Ishikawa (cell line): ENCODE results near the gene DRGX.

ENCODE experiments used
- CEBPB ChIP-seq: IDR thresholded peaks from 2 replicates; pipeline ENCODE4 v1.6.1; 2012
- CREB1 ChIP-seq: IDR thresholded peaks from 2 replicates; pipeline ENCODE4 v1.6.1; 2012; ENCODE audit warnings: low read depth
- EGR1 ChIP-seq: IDR thresholded peaks from 2 replicates; pipeline ENCODE4 v1.6.1; 2012
- EP300 ChIP-seq: IDR thresholded peaks from 2 replicates; pipeline ENCODE4 v1.6.1; 2012; ENCODE audit warnings: borderline replicate concordance
- FOXM1 ChIP-seq: IDR thresholded peaks from 2 replicates; pipeline ENCODE4 v1.6.1; 2012; ENCODE audit warnings: low read depth, borderline replicate concordance
- NFIC ChIP-seq: IDR thresholded peaks from 2 replicates; pipeline ENCODE4 v1.6.1; 2012
- RAD21 ChIP-seq: IDR thresholded peaks from 2 replicates; pipeline ENCODE4 v1.6.1; 2012; ENCODE audit warnings: low read depth
- TAF1 ChIP-seq: IDR thresholded peaks from 2 replicates; pipeline ENCODE4 v1.6.1; 2012; ENCODE audit warnings: low read depth, mild to moderate bottlenecking
- TCF12 ChIP-seq: IDR thresholded peaks from 2 replicates; pipeline ENCODE4 v1.6.1; 2012; ENCODE audit warnings: low read depth
- TEAD4 ChIP-seq: IDR thresholded peaks from 2 replicates; pipeline ENCODE4 v1.6.1; 2012
- YY1 ChIP-seq: IDR thresholded peaks from 2 replicates; pipeline ENCODE4 v1.6.1; 2012; ENCODE audit warnings: low read depth
- ZBTB7A ChIP-seq: IDR thresholded peaks from 2 replicates; pipeline ENCODE4 v1.6.1; 2012; ENCODE audit warnings: low read depth
- TF ChIP-seq, protein P1 (sequence below): IDR thresholded peaks from 2 replicates; pipeline ENCODE4 v1.6.1; 2012; ENCODE audit warnings: low read depth, mild to moderate bottlenecking
- TF ChIP-seq, protein P2 (sequence below): IDR thresholded peaks from 2 replicates; pipeline ENCODE4 v1.6.1; 2012
- TF ChIP-seq, protein P3 (sequence below): IDR thresholded peaks from 2 replicates; pipeline ENCODE4 v1.6.1; 2012

DRGX gene

DNA sequence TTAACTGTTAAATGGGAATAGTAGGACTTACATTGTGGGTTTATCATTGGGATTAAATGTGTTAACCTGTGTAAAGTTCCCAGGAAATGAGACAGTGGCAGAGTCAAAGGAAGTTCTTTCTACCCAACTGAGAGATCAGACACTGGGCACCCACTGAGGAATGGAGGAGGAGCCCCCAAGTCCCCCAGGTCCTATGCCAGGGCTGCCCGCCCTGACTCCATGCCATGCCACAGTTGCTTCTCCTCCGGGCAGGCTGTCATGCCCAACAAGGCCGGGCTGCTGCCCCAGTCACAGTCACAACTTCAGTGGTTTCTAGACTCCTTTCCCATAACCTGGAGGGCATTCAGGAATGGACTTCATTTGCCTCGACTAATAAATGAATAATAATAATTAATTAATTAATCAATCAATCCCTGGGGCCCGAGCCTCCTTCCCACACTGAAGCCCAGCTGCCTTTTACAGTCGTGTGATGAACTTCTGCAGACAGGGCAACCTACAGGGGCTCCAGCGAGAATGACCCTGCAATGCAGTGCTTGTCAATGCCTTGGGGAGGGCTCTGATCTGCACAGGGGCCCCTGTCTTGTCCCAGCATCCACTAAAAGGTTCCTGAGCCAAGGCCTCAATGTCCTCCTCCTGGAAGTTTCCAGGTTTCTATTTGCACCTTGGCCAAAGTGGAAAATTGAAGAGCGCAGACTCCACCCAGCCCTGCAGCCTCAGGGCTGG, 32.4 kb downstream of the DRGX start:
- TF ChIP-seq CREB1 (no peak), ZBTB7A (no peak), TCF12 (no peak), YY1 (no peak)
- TF ChIP-seq, protein P1, sequence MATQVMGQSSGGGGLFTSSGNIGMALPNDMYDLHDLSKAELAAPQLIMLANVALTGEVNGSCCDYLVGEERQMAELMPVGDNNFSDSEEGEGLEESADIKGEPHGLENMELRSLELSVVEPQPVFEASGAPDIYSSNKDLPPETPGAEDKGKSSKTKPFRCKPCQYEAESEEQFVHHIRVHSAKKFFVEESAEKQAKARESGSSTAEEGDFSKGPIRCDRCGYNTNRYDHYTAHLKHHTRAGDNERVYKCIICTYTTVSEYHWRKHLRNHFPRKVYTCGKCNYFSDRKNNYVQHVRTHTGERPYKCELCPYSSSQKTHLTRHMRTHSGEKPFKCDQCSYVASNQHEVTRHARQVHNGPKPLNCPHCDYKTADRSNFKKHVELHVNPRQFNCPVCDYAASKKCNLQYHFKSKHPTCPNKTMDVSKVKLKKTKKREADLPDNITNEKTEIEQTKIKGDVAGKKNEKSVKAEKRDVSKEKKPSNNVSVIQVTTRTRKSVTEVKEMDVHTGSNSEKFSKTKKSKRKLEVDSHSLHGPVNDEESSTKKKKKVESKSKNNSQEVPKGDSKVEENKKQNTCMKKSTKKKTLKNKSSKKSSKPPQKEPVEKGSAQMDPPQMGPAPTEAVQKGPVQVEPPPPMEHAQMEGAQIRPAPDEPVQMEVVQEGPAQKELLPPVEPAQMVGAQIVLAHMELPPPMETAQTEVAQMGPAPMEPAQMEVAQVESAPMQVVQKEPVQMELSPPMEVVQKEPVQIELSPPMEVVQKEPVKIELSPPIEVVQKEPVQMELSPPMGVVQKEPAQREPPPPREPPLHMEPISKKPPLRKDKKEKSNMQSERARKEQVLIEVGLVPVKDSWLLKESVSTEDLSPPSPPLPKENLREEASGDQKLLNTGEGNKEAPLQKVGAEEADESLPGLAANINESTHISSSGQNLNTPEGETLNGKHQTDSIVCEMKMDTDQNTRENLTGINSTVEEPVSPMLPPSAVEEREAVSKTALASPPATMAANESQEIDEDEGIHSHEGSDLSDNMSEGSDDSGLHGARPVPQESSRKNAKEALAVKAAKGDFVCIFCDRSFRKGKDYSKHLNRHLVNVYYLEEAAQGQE, result no peak

DNA sequence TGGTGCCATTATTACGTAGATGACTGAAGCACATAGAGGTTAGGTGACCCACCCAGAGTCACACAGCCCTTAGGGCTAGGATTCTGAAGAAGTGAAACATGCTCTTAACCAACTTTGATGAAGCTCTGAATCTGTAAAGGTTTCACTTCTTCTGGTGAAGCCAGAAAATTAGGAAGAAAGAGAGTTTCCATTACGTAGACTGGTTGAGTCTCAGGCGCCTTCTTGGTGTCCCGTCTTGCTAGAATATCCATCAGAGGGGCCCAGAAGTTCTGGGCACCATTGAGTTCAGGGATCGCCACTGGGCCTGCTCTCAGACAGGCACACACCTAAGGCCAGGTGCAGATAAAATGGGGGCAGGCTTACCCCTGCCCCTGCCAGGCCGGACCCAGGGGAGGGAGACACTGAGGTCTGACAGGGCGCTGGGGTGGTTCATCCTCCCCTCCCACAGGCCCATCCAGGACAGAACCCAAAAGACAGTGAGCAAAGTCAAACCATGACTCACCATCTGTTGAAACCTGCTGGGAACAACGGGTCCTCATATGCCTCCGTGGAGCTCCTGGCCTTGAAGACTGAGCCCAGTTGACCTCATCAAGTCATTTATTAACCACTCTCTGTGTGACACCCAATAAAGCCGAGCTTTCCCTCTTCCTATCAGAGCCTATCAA, 33.2 kb downstream of the DRGX start:
- no peak for TF ChIP-seq NFIC
- TF ChIP-seq, protein P1, result no peak
- TF ChIP-seq, protein P2, sequence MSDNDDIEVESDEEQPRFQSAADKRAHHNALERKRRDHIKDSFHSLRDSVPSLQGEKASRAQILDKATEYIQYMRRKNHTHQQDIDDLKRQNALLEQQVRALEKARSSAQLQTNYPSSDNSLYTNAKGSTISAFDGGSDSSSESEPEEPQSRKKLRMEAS, result no peak
- no peak for TF ChIP-seq RAD21
- no peak for TF ChIP-seq EGR1
- TF ChIP-seq FOXM1, result no peak
- TF ChIP-seq ZBTB7A, result no peak
- TF ChIP-seq TAF1, result no peak
- no peak for TF ChIP-seq CEBPB

DNA sequence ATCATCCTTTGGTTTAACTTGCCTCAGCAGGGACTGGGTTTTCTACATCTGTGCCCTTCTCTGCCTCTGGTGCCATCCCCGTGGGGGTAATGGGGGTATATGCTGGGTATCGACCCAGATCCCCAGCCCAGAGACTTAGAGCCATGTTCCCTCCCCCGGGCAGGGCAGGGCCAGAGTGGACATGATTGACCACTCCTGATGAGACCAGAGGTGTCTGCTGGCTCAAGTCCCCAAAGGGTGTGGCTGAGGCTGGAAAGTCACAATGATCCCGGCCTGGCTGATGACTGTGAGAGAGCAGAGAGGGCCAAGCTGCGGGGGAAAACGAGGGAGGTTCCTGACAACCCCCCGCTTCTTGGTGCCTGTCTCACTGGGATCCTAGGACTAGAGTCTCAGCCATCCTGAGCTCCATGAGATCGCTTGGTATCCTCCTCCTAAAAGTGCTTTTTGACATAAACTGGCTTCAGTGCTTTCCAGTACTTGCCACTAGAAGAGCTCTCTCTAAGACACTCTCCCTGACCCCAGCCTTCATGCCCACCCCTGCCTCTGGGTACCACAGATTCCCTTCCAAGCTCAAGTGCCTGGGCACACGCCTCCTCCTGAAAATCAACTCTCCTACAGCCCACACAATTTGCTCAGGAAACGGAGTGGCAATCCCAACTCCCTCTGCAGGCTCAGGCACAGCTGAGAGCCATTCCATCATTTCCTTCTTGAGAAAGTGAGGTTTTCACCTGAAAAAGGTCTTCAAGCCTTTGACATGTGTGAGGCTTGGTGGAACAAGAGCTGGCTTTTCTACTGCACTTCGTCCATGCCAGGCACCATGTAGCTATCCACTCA, 33.9 kb downstream of the DRGX start:
- TF ChIP-seq TCF12, result no peak
- no peak for TF ChIP-seq YY1
- no peak for TF ChIP-seq NFIC
- TF ChIP-seq, protein P2, result no peak
- no peak for TF ChIP-seq EP300
- no peak for TF ChIP-seq ZBTB7A
- no peak for TF ChIP-seq RAD21
- TF ChIP-seq CREB1, result no peak
- TF ChIP-seq, protein P1, result no peak
- no peak for TF ChIP-seq CEBPB
- no peak for TF ChIP-seq TEAD4
- no peak for TF ChIP-seq TAF1
- TF ChIP-seq, protein P3, sequence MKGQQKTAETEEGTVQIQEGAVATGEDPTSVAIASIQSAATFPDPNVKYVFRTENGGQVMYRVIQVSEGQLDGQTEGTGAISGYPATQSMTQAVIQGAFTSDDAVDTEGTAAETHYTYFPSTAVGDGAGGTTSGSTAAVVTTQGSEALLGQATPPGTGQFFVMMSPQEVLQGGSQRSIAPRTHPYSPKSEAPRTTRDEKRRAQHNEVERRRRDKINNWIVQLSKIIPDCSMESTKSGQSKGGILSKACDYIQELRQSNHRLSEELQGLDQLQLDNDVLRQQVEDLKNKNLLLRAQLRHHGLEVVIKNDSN, result no peak
- no peak for TF ChIP-seq EGR1
- no peak for TF ChIP-seq FOXM1

DNA sequence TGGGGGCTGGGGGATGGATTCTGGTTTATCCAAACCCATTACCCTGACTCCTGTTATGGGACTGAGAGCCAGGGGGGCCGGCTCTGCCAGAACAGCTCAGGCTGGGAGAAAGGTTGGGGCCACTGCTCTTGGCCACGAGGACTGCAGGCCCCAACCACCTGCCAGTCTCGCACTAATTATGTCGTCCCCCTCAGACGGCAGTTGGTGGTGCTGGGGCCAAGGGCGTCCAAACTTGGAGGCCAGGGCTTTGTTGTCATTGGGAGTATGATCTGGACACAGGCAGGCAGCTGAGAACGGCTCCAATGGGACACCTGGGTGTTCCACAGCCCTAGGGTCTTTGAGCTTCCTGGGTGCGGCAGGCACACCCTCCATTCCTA, 34.7 kb downstream of the DRGX start:
- TF ChIP-seq, protein P2, result no peak
- TF ChIP-seq YY1 (no peak), EP300 (no peak), TCF12 (no peak), FOXM1 (no peak), RAD21 (no peak), EGR1 (no peak), TEAD4 (no peak), NFIC (no peak), TAF1 (no peak), CEBPB (no peak), ZBTB7A (no peak), CREB1 (no peak)
- TF ChIP-seq, protein P1, result no peak
- TF ChIP-seq, protein P3, result no peak
